Thyroid gland (tissue), 4 donors: ENCODE measurements around the gene KCNMA1. TPM values are rescaled to one million over a fixed set of nuclear protein-coding genes. Genes with fewer than 3 reads are reported as not detected.

Experiments
- DNase-seq, 2 donors: peaks; one replicate each; pipeline ENCODE4 v3.0.0-alpha.2; 2019
- H3K27ac ChIP-seq, 3 donors: fragments of 200-600 bp; sonication (generic); 1 replicate in 2 of 3; 2 replicates in 1 of 3; pipeline ENCODE4 v1.5.1; 2016 to 2019; ENCODE audit warnings: mild to moderate bottlenecking in 1 of 3, moderate library complexity in 1 of 3
- H3K27me3 ChIP-seq: fragments of 200-600 bp; sonication (generic); one replicate; pipeline ENCODE4 v1.5.1; 2019
- H3K36me3 ChIP-seq, 2 donors: fragments of 200-600 bp; sonication (generic); one replicate each; pipeline ENCODE4 v1.5.1; 2016 to 2019
- H3K4me1 ChIP-seq, 2 donors: fragments of 200-600 bp; sonication (generic); one replicate each; pipeline ENCODE4 v1.5.1; 2017 to 2019
- H3K4me3 ChIP-seq, 3 donors: fragments of 200-600 bp; sonication (generic); replicated peaks in 1 of 3; 1 replicate in 2 of 3; 2 replicates in 1 of 3; pipeline ENCODE4 v1.5.1; 2016; ENCODE audit warnings: mild to moderate bottlenecking in 1 of 3
- H3K9me3 ChIP-seq: fragments of 200-600 bp; sonication (generic); one replicate; pipeline ENCODE4 v1.5.1; 2017
- POLR2A ChIP-seq, 2 donors: fragments of 450-650 bp; IDR thresholded peaks; one replicate each; pipeline ENCODE4 v1.6.1; 2017; ENCODE audit warnings: antibody characterized with exemption in 2 of 2, mild to moderate bottlenecking in 2 of 2, moderate library complexity in 1 of 2
- WGBS, 2 donors: methylation state at CpG; one replicate each; pipeline ENCODE4 v1.1.5; 2017; 5-methylcytosine and 5-hydroxymethylcytosine counted together
- intact Hi-C: fragments of 100-400 bp; cut with DNase I; formaldehyde crosslinking; loops from one replicate; pipeline ENCODE4 v1.15.1; 2023
- total RNA-seq, 4 donors: library from RNA; depleted of rRNA; stranded (reverse); fragments of >200 nt; gene quantifications; one replicate each; pipeline ENCODE4 v1.2.3, GENCODE V29; 2016
- TF ChIP-seq, protein P1 (sequence below), 6 experiments: fragments of 200-600 bp in 3 of 6; fragments of 450-650 bp in 3 of 6; sonication (generic) in 3 of 6; IDR thresholded peaks; one replicate each; pipeline ENCODE4 v1.5.1; 2016 to 2019; ENCODE audit warnings: antibody characterized with exemption in 6 of 6, mild to moderate bottlenecking in 2 of 6, inconsistent platforms in 1 of 6, moderate library complexity in 1 of 6

Gene KCNMA1
- total RNA-seq, 4 donors from 2014 or later: 2.5 to 5.1 (median 3.6) TPM

DNA sequence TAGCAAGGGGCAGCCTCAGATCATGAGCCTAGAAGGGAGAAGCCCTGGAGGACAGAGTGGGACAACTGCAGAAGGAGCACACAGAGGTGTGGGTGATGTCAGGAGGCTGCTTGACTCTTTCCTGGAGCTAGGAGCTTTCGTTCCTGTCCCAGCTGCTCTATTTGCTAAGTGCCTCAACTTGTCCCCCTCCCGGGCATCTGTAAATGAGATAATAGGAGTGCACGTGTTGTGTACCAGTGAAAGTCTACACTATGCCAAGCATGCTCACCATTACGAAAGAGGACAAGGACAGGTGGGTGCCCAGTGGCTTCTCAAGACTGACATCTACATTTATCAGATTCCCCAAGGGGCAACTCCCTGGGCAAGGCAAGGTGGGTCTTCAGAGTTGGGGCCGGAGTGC is 162.7 kb downstream of the KCNMA1 start:
- Histone ChIP-seq H3K27ac (no peak overlapping the region), H3K4me3 (no peak overlapping the region), H3K27me3 (no peaks in the 10 kb centered on the region), H3K4me1 (no peaks in the 10 kb centered on the region), H3K36me3 (no peaks in the 10 kb centered on the region), H3K9me3 (no peaks in the 10 kb centered on the region)
- DNase-seq: no peak
- TF ChIP-seq POLR2A (IDR thresholded peaks at IDR 0.05): no peak
- TF ChIP-seq, protein P1, sequence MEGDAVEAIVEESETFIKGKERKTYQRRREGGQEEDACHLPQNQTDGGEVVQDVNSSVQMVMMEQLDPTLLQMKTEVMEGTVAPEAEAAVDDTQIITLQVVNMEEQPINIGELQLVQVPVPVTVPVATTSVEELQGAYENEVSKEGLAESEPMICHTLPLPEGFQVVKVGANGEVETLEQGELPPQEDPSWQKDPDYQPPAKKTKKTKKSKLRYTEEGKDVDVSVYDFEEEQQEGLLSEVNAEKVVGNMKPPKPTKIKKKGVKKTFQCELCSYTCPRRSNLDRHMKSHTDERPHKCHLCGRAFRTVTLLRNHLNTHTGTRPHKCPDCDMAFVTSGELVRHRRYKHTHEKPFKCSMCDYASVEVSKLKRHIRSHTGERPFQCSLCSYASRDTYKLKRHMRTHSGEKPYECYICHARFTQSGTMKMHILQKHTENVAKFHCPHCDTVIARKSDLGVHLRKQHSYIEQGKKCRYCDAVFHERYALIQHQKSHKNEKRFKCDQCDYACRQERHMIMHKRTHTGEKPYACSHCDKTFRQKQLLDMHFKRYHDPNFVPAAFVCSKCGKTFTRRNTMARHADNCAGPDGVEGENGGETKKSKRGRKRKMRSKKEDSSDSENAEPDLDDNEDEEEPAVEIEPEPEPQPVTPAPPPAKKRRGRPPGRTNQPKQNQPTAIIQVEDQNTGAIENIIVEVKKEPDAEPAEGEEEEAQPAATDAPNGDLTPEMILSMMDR (IDR thresholded peaks at IDR 0.05): no peak
- intact Hi-C loops: no loop called here
- 96 to 98% methylated on average over 5 of the region's 5 CpGs for WGBS, 2 donors

- Histone ChIP-seq H3K27ac (no peak overlapping the region), H3K4me3 (no peak overlapping the region), H3K9me3 (no peaks in the 10 kb centered on the region), H3K4me1 (no peaks in the 10 kb centered on the region), H3K36me3 (no peaks in the 10 kb centered on the region), H3K27me3 (no peaks in the 10 kb centered on the region)
- DNase-seq: no peak
- intact Hi-C loops: no loop called here
- TF ChIP-seq, protein P1 (IDR thresholded peaks at IDR 0.05): no peak
- TF ChIP-seq POLR2A (IDR thresholded peaks at IDR 0.05): no peak
- WGBS, 2 donors: 93 to 94% methylated on average over 7 of the region's 7 CpGs
These were observed 163.2 kb downstream of the KCNMA1 start for GRCh38 chr10:77474386-77474785.

DNA sequence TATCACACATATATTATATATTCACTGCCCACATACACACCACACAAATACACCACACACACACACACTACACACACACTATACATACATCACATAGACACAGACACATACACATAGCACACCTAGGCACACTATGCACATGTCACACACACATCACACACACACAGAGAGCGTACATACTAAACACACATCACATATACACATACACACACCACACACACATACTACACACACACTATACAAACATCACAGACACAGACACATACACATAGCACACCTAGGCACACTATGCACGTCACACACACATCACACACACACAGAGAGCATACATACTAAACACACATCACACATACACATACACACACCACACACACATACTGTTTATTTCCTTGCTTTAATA is 165.5 kb downstream of the KCNMA1 start:
- Histone ChIP-seq H3K4me1 (no peaks in the 10 kb centered on the region), H3K36me3 (no peaks in the 10 kb centered on the region), H3K27ac (no peak overlapping the region), H3K9me3 (no peaks in the 10 kb centered on the region), H3K4me3 (no peak overlapping the region), H3K27me3 (no peaks in the 10 kb centered on the region)
- TF ChIP-seq POLR2A (IDR thresholded peaks at IDR 0.05): no peak
- TF ChIP-seq, protein P1 (IDR thresholded peaks at IDR 0.05): no peak
- 87 to 93% methylated on average over 2 of the region's 2 CpGs for WGBS, 2 donors
- DNase-seq: no peak
- intact Hi-C loops: no loop called here

- H3K4me3 ChIP-seq: no peak overlapping the region
These were observed 166.5 kb downstream of the KCNMA1 start for GRCh38 chr10:77471069-77471536.

GRCh38 chr10:77467422-77467963 is 170.1 kb downstream of the KCNMA1 start:
- intact Hi-C loops: no loop called here
- DNase-seq: no peak
- WGBS, 2 donors: 78 to 81% methylated on average over 6 of the region's 6 CpGs
- Histone ChIP-seq H3K4me3 (no peak overlapping the region), H3K4me1 (no peaks in the 10 kb centered on the region), H3K27ac (no peak overlapping the region), H3K9me3 (no peaks in the 10 kb centered on the region), H3K27me3 (no peaks in the 10 kb centered on the region), H3K36me3 (no peaks in the 10 kb centered on the region)
- TF ChIP-seq, protein P1 (IDR thresholded peaks at IDR 0.05): no peak
- TF ChIP-seq POLR2A (IDR thresholded peaks at IDR 0.05): no peak

More at GRCh38 chr10:77471069-77471536, 166.5 kb downstream of the KCNMA1 start:
- TF ChIP-seq POLR2A (IDR thresholded peaks at IDR 0.05): no peak
- TF ChIP-seq, protein P1 (IDR thresholded peaks at IDR 0.05): no peak
- intact Hi-C loops: no loop called here
- no peaks in the 10 kb centered on the region for H3K4me1 ChIP-seq
- no peak for DNase-seq
- no peak overlapping the region for H3K27ac ChIP-seq
- no peaks in the 10 kb centered on the region for H3K9me3 ChIP-seq
- no peaks in the 10 kb centered on the region for H3K36me3 ChIP-seq
- H3K27me3 ChIP-seq: no peaks in the 10 kb centered on the region
- WGBS, 2 donors: 96 to 100% methylated on average over 2 of the region's 2 CpGs
